Activated T-cell treated with anti-CD3 and anti-CD28 coated beads, Interleukin-2, amount 50 U/mL, for 24 hours (primary cell): ENCODE results near the gene RALGPS1.
A peak's percentile ranks its signal among the peaks of the same experiment; 100 is the strongest.

Experiments used
- DNase-seq: peaks from one replicate; pipeline ENCODE4 v3.0.0-alpha.2; 2020
- H3K27ac Mint-ChIP-seq: 2 replicates; pipeline ENCODE4 v1.8.0; 2020; ENCODE audit warnings: mild to moderate bottlenecking, mixed read lengths
- H3K27me3 Mint-ChIP-seq: 2 replicates; pipeline ENCODE4 v1.8.0; 2020; ENCODE audit warnings: mixed read lengths
- H3K36me3 Mint-ChIP-seq: 2 replicates; pipeline ENCODE4 v1.8.0; 2020; ENCODE audit warnings: low read depth, mixed read lengths
- H3K4me1 Mint-ChIP-seq: 2 replicates; pipeline ENCODE4 v1.8.0; 2020; ENCODE audit warnings: low read depth, mixed read lengths
- H3K4me3 Mint-ChIP-seq: 2 replicates; pipeline ENCODE4 v1.8.0; 2020; ENCODE audit warnings: mild to moderate bottlenecking, moderate library complexity, mixed read lengths
- H3K9me3 Mint-ChIP-seq: 2 replicates; pipeline ENCODE4 v1.8.0; 2020; ENCODE audit warnings: mixed read lengths

Gene RALGPS1

GRCh38 chr9:126981218-126981617, 66.6 kb downstream of the RALGPS1 start:
- Mint-ChIP-seq H3K27me3 (peaks cover 79% of the 10 kb centered on the region), H3K4me3 (no peak overlapping the region)
- DNase-seq, result no peak

GRCh38 chr9:126982215-126983002, 67.8 kb downstream of the RALGPS1 start:
- H3K36me3 Mint-ChIP-seq, result no peaks in the 10 kb centered on the region
- peaks cover 9% of the 10 kb centered on the region for H3K9me3 Mint-ChIP-seq
- no peak overlapping the region for H3K4me3 Mint-ChIP-seq
- peaks cover 39% of the 10 kb centered on the region for H3K4me1 Mint-ChIP-seq
- peaks cover 83% of the 10 kb centered on the region for H3K27me3 Mint-ChIP-seq
- no peak for DNase-seq
- H3K27ac Mint-ChIP-seq, result no peak overlapping the region

More at GRCh38 chr9:126981218-126981617, 66.6 kb downstream of the RALGPS1 start:
- no peaks in the 10 kb centered on the region for H3K36me3 Mint-ChIP-seq
- no peak overlapping the region for H3K27ac Mint-ChIP-seq
- peaks cover 28% of the 10 kb centered on the region for H3K4me1 Mint-ChIP-seq
- peaks cover 9% of the 10 kb centered on the region for H3K9me3 Mint-ChIP-seq

GRCh38 chr9:126983767-126984166, 69.2 kb downstream of the RALGPS1 start:
- no peak for DNase-seq
- Mint-ChIP-seq H3K27me3 (peaks cover 84% of the 10 kb centered on the region), H3K4me1 (peaks cover 51% of the 10 kb centered on the region), H3K36me3 (no peaks in the 10 kb centered on the region), H3K9me3 (peaks cover 9% of the 10 kb centered on the region), H3K4me3 (no peak overlapping the region), H3K27ac (no peak overlapping the region)

- Mint-ChIP-seq H3K4me3 (no peak overlapping the region), H3K27ac (no peak overlapping the region), H3K36me3 (no peaks in the 10 kb centered on the region), H3K27me3 (peaks cover 84% of the 10 kb centered on the region), H3K4me1 (peaks cover 52% of the 10 kb centered on the region), H3K9me3 (peaks cover 9% of the 10 kb centered on the region)
- no peak for DNase-seq
Observed at GRCh38 chr9:126984969-126985368, 70.4 kb downstream of the RALGPS1 start.

- peaks cover 9% of the 10 kb centered on the region for H3K9me3 Mint-ChIP-seq
- peak; percentile 81 for DNase-seq
- peaks cover 50% of the 10 kb centered on the region for H3K4me1 Mint-ChIP-seq
- H3K4me3 Mint-ChIP-seq, result peak overlapping the region; percentile 15
- peaks cover 87% of the 10 kb centered on the region for H3K27me3 Mint-ChIP-seq
- no peaks in the 10 kb centered on the region for H3K36me3 Mint-ChIP-seq
- H3K27ac Mint-ChIP-seq, result peak overlapping the region; percentile 71
Observed at GRCh38 chr9:126985870-126986498, 71.4 kb downstream of the RALGPS1 start.

- Mint-ChIP-seq H3K27ac (no peak overlapping the region), H3K36me3 (no peaks in the 10 kb centered on the region), H3K27me3 (peaks cover 87% of the 10 kb centered on the region), H3K4me3 (peak overlapping the region; percentile 15), H3K4me1 (peaks cover 48% of the 10 kb centered on the region), H3K9me3 (peaks cover 7% of the 10 kb centered on the region)
- no peak for DNase-seq
Observed at GRCh38 chr9:126986506-126986951, 71.9 kb downstream of the RALGPS1 start.

- DNase-seq, result no peak
- Mint-ChIP-seq H3K27ac (no peak overlapping the region), H3K27me3 (peaks cover 89% of the 10 kb centered on the region), H3K9me3 (peaks cover 5% of the 10 kb centered on the region), H3K36me3 (peaks cover 2% of the 10 kb centered on the region), H3K4me1 (peaks cover 43% of the 10 kb centered on the region), H3K4me3 (no peak overlapping the region)
Observed at GRCh38 chr9:126988857-126989256, 74.3 kb downstream of the RALGPS1 start.

GRCh38 chr9:126989847-126990842, 75.6 kb downstream of the RALGPS1 start:
- Mint-ChIP-seq H3K36me3 (peaks cover 2% of the 10 kb centered on the region), H3K4me1 (peaks cover 34% of the 10 kb centered on the region), H3K4me3 (no peak overlapping the region), H3K27ac (no peak overlapping the region), H3K27me3 (peaks cover 86% of the 10 kb centered on the region), H3K9me3 (peaks cover 5% of the 10 kb centered on the region)
- DNase-seq, result no peak

GRCh38 chr9:126991183-126991582, 76.6 kb downstream of the RALGPS1 start:
- peaks cover 5% of the 10 kb centered on the region for H3K9me3 Mint-ChIP-seq
- no peak overlapping the region for H3K27ac Mint-ChIP-seq
- peaks cover 2% of the 10 kb centered on the region for H3K36me3 Mint-ChIP-seq
- H3K4me1 Mint-ChIP-seq, result peaks cover 26% of the 10 kb centered on the region
- no peak overlapping the region for H3K4me3 Mint-ChIP-seq
- no peak for DNase-seq
- peaks cover 91% of the 10 kb centered on the region for H3K27me3 Mint-ChIP-seq

GRCh38 chr9:126992427-126992826, 77.8 kb downstream of the RALGPS1 start:
- DNase-seq, result no peak
- Mint-ChIP-seq H3K27me3 (peaks cover 88% of the 10 kb centered on the region), H3K36me3 (peaks cover 2% of the 10 kb centered on the region)

GRCh38 chr9:126999315-127000068, 84.9 kb downstream of the RALGPS1 start:
- Mint-ChIP-seq H3K4me1 (peaks cover 16% of the 10 kb centered on the region), H3K9me3 (peaks cover 2% of the 10 kb centered on the region), H3K27ac (no peak overlapping the region), H3K27me3 (peaks cover 41% of the 10 kb centered on the region), H3K36me3 (no peaks in the 10 kb centered on the region), H3K4me3 (no peak overlapping the region)
- no peak for DNase-seq

More at GRCh38 chr9:126992427-126992826, 77.8 kb downstream of the RALGPS1 start:
- no peak overlapping the region for H3K27ac Mint-ChIP-seq
- H3K9me3 Mint-ChIP-seq, result peaks cover 5% of the 10 kb centered on the region
- H3K4me3 Mint-ChIP-seq, result no peak overlapping the region
- peaks cover 14% of the 10 kb centered on the region for H3K4me1 Mint-ChIP-seq

- DNase-seq, result peak; percentile 70
- H3K4me3 Mint-ChIP-seq, result no peak overlapping the region
- peak overlapping the region; percentile 19 for H3K27ac Mint-ChIP-seq
- peaks cover 50% of the 10 kb centered on the region for H3K27me3 Mint-ChIP-seq
- no peaks in the 10 kb centered on the region for H3K9me3 Mint-ChIP-seq
- peaks cover 23% of the 10 kb centered on the region for H3K4me1 Mint-ChIP-seq
- no peaks in the 10 kb centered on the region for H3K36me3 Mint-ChIP-seq
Observed at GRCh38 chr9:127004946-127005769, 90.6 kb downstream of the RALGPS1 start.

GRCh38 chr9:127005770-127006314, 91.3 kb downstream of the RALGPS1 start:
- Mint-ChIP-seq H3K9me3 (no peaks in the 10 kb centered on the region), H3K4me3 (no peak overlapping the region), H3K27ac (no peak overlapping the region)

More at GRCh38 chr9:127005770-127006314, 91.3 kb downstream of the RALGPS1 start:
- Mint-ChIP-seq H3K4me1 (peaks cover 22% of the 10 kb centered on the region), H3K27me3 (peaks cover 56% of the 10 kb centered on the region), H3K36me3 (no peaks in the 10 kb centered on the region)
- no peak for DNase-seq
